SW480 (cell line): ENCODE measurements around the gene AHSP.
"Not testable (repeated sequence)": the region's sequence is repeated elsewhere in the genome, so short reads cannot be mapped to it uniquely, and the experiment has no call there.

Source experiments
- DNase-seq: peaks from one replicate; pipeline ENCODE4 v3.0.0-alpha.2; 2016; ENCODE audit warnings: low spot score

AHSP gene

GRCh38 chr16:31531096-31531495, 3.4 kb downstream of the AHSP start:
- no peak for DNase-seq

- DNase-seq, result no peak
Measured at GRCh38 chr16:31532120-31532519, 4.4 kb downstream of the AHSP start.

- no peak for DNase-seq
Measured at GRCh38 chr16:31532896-31533295, 5.2 kb downstream of the AHSP start.

- DNase-seq, result no peak
Measured at GRCh38 chr16:31535737-31536136, 8.0 kb downstream of the AHSP start.

- no peak for DNase-seq
Measured at GRCh38 chr16:31536804-31537361, 9.2 kb downstream of the AHSP start.

- no peak for DNase-seq
Measured at GRCh38 chr16:31537362-31538242, 9.9 kb downstream of the AHSP start.

- DNase-seq, result not testable (repeated sequence)
Measured at GRCh38 chr16:31538243-31538598, 10.5 kb downstream of the AHSP start.

GRCh38 chr16:31539762-31540161, 12.1 kb downstream of the AHSP start:
- not testable (repeated sequence) for DNase-seq

- no peak for DNase-seq
Measured at GRCh38 chr16:31542763-31543162, 15.1 kb downstream of the AHSP start.

GRCh38 chr16:31561426-31562233, 33.9 kb downstream of the AHSP start:
- DNase-seq, result no peak

- no peak for DNase-seq
Measured at GRCh38 chr16:31568577-31569359, 41.1 kb downstream of the AHSP start.

- no peak for DNase-seq
Measured at GRCh38 chr16:31569360-31569717, 41.6 kb downstream of the AHSP start.

GRCh38 chr16:31572821-31573220, 45.1 kb downstream of the AHSP start:
- DNase-seq, result no peak

- DNase-seq, result not testable (repeated sequence)
Measured at GRCh38 chr16:31574159-31574558, 46.5 kb downstream of the AHSP start.

- DNase-seq, result no peak
Measured at GRCh38 chr16:31577411-31577810, 49.7 kb downstream of the AHSP start.
